ENCODE results near the gene METTL25. TPM values are rescaled to one million over a fixed set of nuclear protein-coding genes. Genes with fewer than 3 reads are reported as not detected.

Gene METTL25
- total and polyA plus RNA-seq, 10 of the 15 experiments (the other 5 are each of a cell fraction or from before 2014, with no cell fraction given) = 5.6 to 11.3 (median 8.0) TPM

DNA sequence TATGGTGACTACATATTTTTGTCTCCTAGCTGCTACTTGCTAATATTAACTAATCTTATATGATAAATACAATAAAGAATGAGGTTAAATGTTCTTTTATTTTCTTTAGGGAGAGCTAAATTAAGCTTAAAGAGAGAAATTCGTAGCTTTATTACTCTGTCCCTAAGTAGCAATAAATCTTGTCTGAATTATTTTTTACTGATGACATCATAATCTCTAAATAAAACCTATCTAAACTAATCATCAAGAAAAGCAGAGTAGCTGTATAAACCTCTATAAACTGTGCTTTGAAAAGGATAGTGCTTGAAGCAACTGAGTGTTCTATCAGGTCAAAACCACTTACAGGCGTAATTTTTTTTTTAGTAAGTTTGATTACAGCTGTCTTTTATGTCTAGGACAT, 42.5 kb downstream of the METTL25 start:
- Histone ChIP-seq H3K27me3 (replicated peaks in 1 of 2; ENCODE audit: control insufficient read depth in 2 of 2, insufficient read depth in 2 of 2, low read length in 1 of 2) (no peaks in the 10 kb centered on the region), H3K9me3 (replicated peaks; ENCODE audit: control insufficient read depth, insufficient read depth, low read length) (no peaks in the 10 kb centered on the region), H2AFZ (ENCODE audit: control insufficient read depth, low read depth, low read length) (no peak overlapping the region), H3K4me3 (no peak overlapping the region), H3K4me2 (ENCODE audit: control insufficient read depth, insufficient read depth) (no peak overlapping the region), H3K27ac (ENCODE audit: control insufficient read depth, insufficient read depth) (no peak overlapping the region), H3K79me2 (ENCODE audit: control insufficient read depth, insufficient read depth, low read length) (no peaks in the 10 kb centered on the region), H3K9ac (ENCODE audit: control insufficient read depth, insufficient read depth, low read length) (no peak overlapping the region), H4K20me1 (ENCODE audit: control insufficient read depth, insufficient read depth) (no peaks in the 10 kb centered on the region), H3K36me3 (ENCODE audit: control insufficient read depth in 2 of 2, insufficient read depth in 2 of 2, low read length in 1 of 2) (no peaks in the 10 kb centered on the region), H3K4me1 (ENCODE audit: control insufficient read depth, insufficient read depth, low read length) (no peaks in the 10 kb centered on the region)
- RAD21 ChIA-PET (ENCODE audit: unreplicated experiment) = no interaction called here
- POLR2A ChIA-PET = no interaction called here
- SMC1A ChIA-PET (ENCODE audit: uncharacterized antibody, unreplicated experiment) = interaction anchor here (1.4 to 2.3 kb wide), 2 partner anchors 8 to 28 kb away, joined by 3 to 5 read pairs; no protein-coding TSS in a partner anchor
- CTCF ChIA-PET = interaction anchor here (1.3 kb wide), 1 partner anchor 43 kb away, joined by 3 read pairs; the partner anchor contains the start of genes CCDC59 and METTL25
- 75% methylated on average over 2 of the region's 2 CpGs for WGBS (ENCODE audit: insufficient coverage, insufficient replicate concordance, low lambda C conversion rate, missing lambda C conversion rate)
- TF ChIP-seq ATF7 (IDR thresholded peaks at IDR 0.05; ENCODE audit: low read depth) (peak; percentile 49; the same call in 1 of the 2 replicates), POU2F2 (IDR thresholded peaks at IDR 0.05; ENCODE audit: borderline replicate concordance, low read depth, low read length) (no peak)
- DNase-seq (ENCODE audit: low read depth, low spot score) (no peak), ATAC-seq (no peak), FAIRE-seq (no peak)
- in situ Hi-C loops (cut with MboI) (no loop called here), intact Hi-C loops (cut with micrococcal nuclease; ENCODE audit: unreplicated experiment) (no loop called here)
- no TSS peak for BruUV-seq (replicated peaks)

DNA sequence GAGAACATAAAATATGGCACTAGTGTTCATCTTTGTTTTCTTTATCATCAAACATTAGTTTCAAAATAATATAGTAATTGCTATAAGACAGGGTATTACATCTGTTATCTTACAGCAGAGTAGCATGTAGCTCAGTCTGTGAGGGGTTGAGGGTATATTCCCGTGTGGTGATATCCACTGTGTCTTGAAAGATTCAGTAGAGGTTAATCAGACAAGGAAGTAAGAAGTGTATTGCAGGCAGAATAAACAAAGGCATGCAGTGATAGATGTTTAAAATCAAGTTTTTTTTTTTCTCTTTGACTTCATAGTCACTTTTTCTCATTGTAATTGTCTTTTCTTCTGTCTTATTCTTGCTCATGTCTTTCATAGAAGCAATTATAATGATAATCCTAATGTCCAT, 48.3 kb downstream of the METTL25 start:
- SMC1A ChIA-PET (ENCODE audit: uncharacterized antibody, unreplicated experiment) = no interaction called here
- FAIRE-seq (no peak), ATAC-seq (no peak), DNase-seq (ENCODE audit: low read depth, low spot score) (no peak)
- Histone ChIP-seq H3K79me2 (ENCODE audit: control insufficient read depth, insufficient read depth, low read length) (no peaks in the 10 kb centered on the region), H3K27ac (ENCODE audit: control insufficient read depth, insufficient read depth) (no peak overlapping the region), H3K4me2 (ENCODE audit: control insufficient read depth, insufficient read depth) (no peak overlapping the region), H3K27me3 (replicated peaks in 1 of 2; ENCODE audit: control insufficient read depth in 2 of 2, insufficient read depth in 2 of 2, low read length in 1 of 2) (no peaks in the 10 kb centered on the region), H3K9me3 (replicated peaks; ENCODE audit: control insufficient read depth, insufficient read depth, low read length) (no peaks in the 10 kb centered on the region), H3K4me3 (no peak overlapping the region), H2AFZ (ENCODE audit: control insufficient read depth, low read depth, low read length) (no peak overlapping the region), H4K20me1 (ENCODE audit: control insufficient read depth, insufficient read depth) (no peaks in the 10 kb centered on the region), H3K36me3 (ENCODE audit: control insufficient read depth in 2 of 2, insufficient read depth in 2 of 2, low read length in 1 of 2) (no peaks in the 10 kb centered on the region), H3K9ac (ENCODE audit: control insufficient read depth, insufficient read depth, low read length) (no peak overlapping the region), H3K4me1 (ENCODE audit: control insufficient read depth, insufficient read depth, low read length) (no peaks in the 10 kb centered on the region)
- WGBS (ENCODE audit: insufficient coverage, insufficient replicate concordance, low lambda C conversion rate, missing lambda C conversion rate) = 100% methylated on average over 1 of the region's 1 CpG
- TF ChIP-seq MYB (IDR thresholded peaks at IDR 0.05; ENCODE audit: borderline replicate concordance, low read depth, low read length) (no peak), POU2F2 (IDR thresholded peaks at IDR 0.05; ENCODE audit: borderline replicate concordance, low read depth, low read length) (no peak)
- TF ChIP-seq, protein P1, sequence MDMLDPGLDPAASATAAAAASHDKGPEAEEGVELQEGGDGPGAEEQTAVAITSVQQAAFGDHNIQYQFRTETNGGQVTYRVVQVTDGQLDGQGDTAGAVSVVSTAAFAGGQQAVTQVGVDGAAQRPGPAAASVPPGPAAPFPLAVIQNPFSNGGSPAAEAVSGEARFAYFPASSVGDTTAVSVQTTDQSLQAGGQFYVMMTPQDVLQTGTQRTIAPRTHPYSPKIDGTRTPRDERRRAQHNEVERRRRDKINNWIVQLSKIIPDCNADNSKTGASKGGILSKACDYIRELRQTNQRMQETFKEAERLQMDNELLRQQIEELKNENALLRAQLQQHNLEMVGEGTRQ (IDR thresholded peaks at IDR 0.05; ENCODE audit: borderline replicate concordance, low read depth, low read length) = no peak
- POLR2A ChIA-PET = no interaction called here
- intact Hi-C loops (cut with micrococcal nuclease; ENCODE audit: unreplicated experiment) (no loop called here), in situ Hi-C loops (cut with MboI) (no loop called here)
- no TSS peak for BruUV-seq (replicated peaks)
- RAD21 ChIA-PET (ENCODE audit: unreplicated experiment) = no interaction called here
- CTCF ChIA-PET = no interaction called here

All from GM12878 (cell line).